Prostate gland (tissue), 2 donors: ENCODE results near the gene TACR2.

Experiments used
- CTCF ChIP-seq, 4 experiments: fragments of 200-600 bp in 2 of 4; fragments of 450-650 bp in 2 of 4; sonication (generic) in 2 of 4; IDR thresholded peaks; 1 replicate in 3 of 4; 2 replicates in 1 of 4; pipeline ENCODE4 v1.5.1; 2016 to 2019; ENCODE audit warnings: antibody characterized with exemption in 4 of 4, mild to moderate bottlenecking in 2 of 4, moderate library complexity in 2 of 4
- POLR2A ChIP-seq: fragments of 450-650 bp; IDR thresholded peaks from one replicate; pipeline ENCODE4 v1.6.1; 2016; ENCODE audit warnings: antibody characterized with exemption, mild to moderate bottlenecking
- POLR2AphosphoS5 ChIP-seq: sonication (generic); formaldehyde crosslinking; IDR thresholded peaks from one replicate; pipeline ENCODE4 v1.6.1; 2017; ENCODE audit warnings: antibody characterized with exemption

- no peak for TF ChIP-seq CTCF (IDR thresholded peaks at IDR 0.05)
- TF ChIP-seq POLR2AphosphoS5 = no peak
- no peak for TF ChIP-seq POLR2A
These were observed 5.2 kb downstream of the TACR2 start for GRCh38 chr10:69411476-69411875.
